Thyroid gland (tissue), 4 donors: ENCODE measurements around the gene SUN2. TPM values are rescaled to one million over a fixed set of nuclear protein-coding genes. Genes with fewer than 3 reads are reported as not detected.

ENCODE experiments used
- DNase-seq, 2 donors: peaks; one replicate each; pipeline ENCODE4 v3.0.0-alpha.2; 2019
- H3K27ac ChIP-seq, 3 donors: fragments of 200-600 bp; sonication (generic); 1 replicate in 2 of 3; 2 replicates in 1 of 3; pipeline ENCODE4 v1.5.1; 2016 to 2019; ENCODE audit warnings: mild to moderate bottlenecking in 1 of 3, moderate library complexity in 1 of 3
- H3K27me3 ChIP-seq: fragments of 200-600 bp; sonication (generic); one replicate; pipeline ENCODE4 v1.5.1; 2019
- H3K36me3 ChIP-seq, 2 donors: fragments of 200-600 bp; sonication (generic); one replicate each; pipeline ENCODE4 v1.5.1; 2016 to 2019
- H3K4me1 ChIP-seq, 2 donors: fragments of 200-600 bp; sonication (generic); one replicate each; pipeline ENCODE4 v1.5.1; 2017 to 2019
- H3K4me3 ChIP-seq, 3 donors: fragments of 200-600 bp; sonication (generic); replicated peaks in 1 of 3; 1 replicate in 2 of 3; 2 replicates in 1 of 3; pipeline ENCODE4 v1.5.1; 2016; ENCODE audit warnings: mild to moderate bottlenecking in 1 of 3
- H3K9me3 ChIP-seq: fragments of 200-600 bp; sonication (generic); one replicate; pipeline ENCODE4 v1.5.1; 2017
- POLR2A ChIP-seq, 2 donors: fragments of 450-650 bp; IDR thresholded peaks; one replicate each; pipeline ENCODE4 v1.6.1; 2017; ENCODE audit warnings: antibody characterized with exemption in 2 of 2, mild to moderate bottlenecking in 2 of 2, moderate library complexity in 1 of 2
- WGBS, 2 donors: methylation state at CpG; one replicate each; pipeline ENCODE4 v1.1.5; 2017; 5-methylcytosine and 5-hydroxymethylcytosine counted together
- intact Hi-C: fragments of 100-400 bp; cut with DNase I; formaldehyde crosslinking; loops from one replicate; pipeline ENCODE4 v1.15.1; 2023
- total RNA-seq, 4 donors: library from RNA; depleted of rRNA; stranded (reverse); fragments of >200 nt; gene quantifications; one replicate each; pipeline ENCODE4 v1.2.3, GENCODE V29; 2016
- TF ChIP-seq, protein P1 (sequence below), 6 experiments: fragments of 200-600 bp in 3 of 6; fragments of 450-650 bp in 3 of 6; sonication (generic) in 3 of 6; IDR thresholded peaks; one replicate each; pipeline ENCODE4 v1.5.1; 2016 to 2019; ENCODE audit warnings: antibody characterized with exemption in 6 of 6, mild to moderate bottlenecking in 2 of 6, inconsistent platforms in 1 of 6, moderate library complexity in 1 of 6

Gene SUN2
- total RNA-seq, 4 donors from 2014 or later = 137 to 356 (median 153) TPM

DNA sequence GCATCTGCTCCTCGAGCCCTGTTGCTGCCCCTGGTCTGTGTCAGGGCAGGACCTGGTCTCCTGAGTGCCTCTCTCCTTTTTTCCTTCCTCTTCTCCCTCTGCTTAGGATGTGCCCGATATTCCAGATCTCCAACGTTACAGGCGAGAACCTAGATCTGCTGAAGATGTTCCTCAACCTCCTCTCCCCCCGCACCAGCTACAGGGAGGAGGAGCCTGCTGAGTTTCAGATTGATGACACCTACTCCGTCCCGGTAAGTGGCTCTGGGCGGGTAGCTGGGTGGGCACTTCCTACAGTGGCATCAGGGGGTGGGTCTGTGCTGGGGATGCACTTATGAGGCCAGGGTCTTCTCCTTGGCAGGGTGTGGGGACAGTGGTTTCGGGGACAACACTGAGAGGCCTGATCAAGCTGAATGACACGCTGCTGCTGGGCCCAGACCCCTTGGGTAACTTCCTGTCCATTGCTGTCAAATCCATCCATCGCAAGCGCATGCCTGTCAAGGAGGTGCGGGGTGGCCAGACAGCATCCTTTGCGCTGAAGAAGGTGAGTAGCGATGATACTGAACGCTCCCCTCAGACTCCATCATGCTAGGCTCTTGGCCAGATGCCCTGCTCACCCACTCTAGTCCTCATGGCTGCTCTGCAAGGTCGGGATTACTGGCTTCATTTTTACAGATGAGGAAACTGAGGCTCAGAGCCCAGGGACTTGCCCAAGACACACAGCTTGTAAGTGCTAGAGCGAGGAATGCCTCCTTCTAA is 29.7 kb downstream of the SUN2 start:
- no peak overlapping the region for H3K27ac ChIP-seq
- H3K4me3 ChIP-seq = no peak overlapping the region
- no peaks in the 10 kb centered on the region for H3K9me3 ChIP-seq
- peaks cover 78 to 86% of the 10 kb centered on the region in 2 donors for H3K36me3 ChIP-seq
- H3K4me1 ChIP-seq = no peaks in the 10 kb centered on the region
- DNase-seq = no peak
- 94 to 97% methylated on average over 15 to 18 of the region's 18 CpGs for WGBS, 2 donors
- intact Hi-C loops = no loop called here
- no peak for TF ChIP-seq POLR2A (IDR thresholded peaks at IDR 0.05)
- TF ChIP-seq, protein P1, sequence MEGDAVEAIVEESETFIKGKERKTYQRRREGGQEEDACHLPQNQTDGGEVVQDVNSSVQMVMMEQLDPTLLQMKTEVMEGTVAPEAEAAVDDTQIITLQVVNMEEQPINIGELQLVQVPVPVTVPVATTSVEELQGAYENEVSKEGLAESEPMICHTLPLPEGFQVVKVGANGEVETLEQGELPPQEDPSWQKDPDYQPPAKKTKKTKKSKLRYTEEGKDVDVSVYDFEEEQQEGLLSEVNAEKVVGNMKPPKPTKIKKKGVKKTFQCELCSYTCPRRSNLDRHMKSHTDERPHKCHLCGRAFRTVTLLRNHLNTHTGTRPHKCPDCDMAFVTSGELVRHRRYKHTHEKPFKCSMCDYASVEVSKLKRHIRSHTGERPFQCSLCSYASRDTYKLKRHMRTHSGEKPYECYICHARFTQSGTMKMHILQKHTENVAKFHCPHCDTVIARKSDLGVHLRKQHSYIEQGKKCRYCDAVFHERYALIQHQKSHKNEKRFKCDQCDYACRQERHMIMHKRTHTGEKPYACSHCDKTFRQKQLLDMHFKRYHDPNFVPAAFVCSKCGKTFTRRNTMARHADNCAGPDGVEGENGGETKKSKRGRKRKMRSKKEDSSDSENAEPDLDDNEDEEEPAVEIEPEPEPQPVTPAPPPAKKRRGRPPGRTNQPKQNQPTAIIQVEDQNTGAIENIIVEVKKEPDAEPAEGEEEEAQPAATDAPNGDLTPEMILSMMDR (IDR thresholded peaks at IDR 0.05) = no peak
- no peaks in the 10 kb centered on the region for H3K27me3 ChIP-seq

DNA sequence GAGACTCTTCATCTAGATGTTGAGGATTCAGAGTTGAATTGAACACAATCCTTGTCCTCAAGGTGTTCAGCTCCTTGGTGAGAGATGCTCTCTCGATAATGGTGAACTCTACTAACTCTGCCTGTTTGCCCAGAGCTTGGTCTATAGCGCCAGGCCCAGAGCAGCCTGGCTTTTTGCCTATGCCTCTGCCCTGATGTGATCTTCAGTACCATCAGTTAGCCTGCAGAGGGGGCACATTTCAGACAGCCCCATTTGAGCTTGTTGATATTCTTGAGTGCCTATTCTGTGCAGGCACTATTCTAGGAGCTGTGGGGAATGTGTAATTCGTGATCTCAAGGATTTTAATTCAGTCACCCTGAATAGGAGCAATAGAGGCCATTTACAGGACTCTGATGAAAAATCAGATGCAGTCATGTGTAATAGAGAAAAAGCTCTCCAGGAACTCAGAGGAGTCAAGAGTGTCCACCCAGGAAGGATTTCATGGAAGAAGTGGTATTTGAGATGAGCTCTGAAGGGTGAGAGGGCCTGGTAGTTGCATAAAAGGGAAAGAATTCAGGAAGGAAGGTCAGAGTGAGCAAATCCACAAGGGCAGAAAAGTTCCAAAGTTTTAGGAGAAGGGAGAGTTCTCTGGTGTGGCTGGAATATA is 30.7 kb downstream of the SUN2 start:
- H3K36me3 ChIP-seq = peaks cover 68 to 76% of the 10 kb centered on the region in 2 donors
- peak overlapping the region in 1 of 3 donors; percentile 8 for H3K27ac ChIP-seq
- no peaks in the 10 kb centered on the region for H3K27me3 ChIP-seq
- no peaks in the 10 kb centered on the region for H3K4me1 ChIP-seq
- H3K4me3 ChIP-seq = no peak overlapping the region
- intact Hi-C loops = no loop called here
- TF ChIP-seq, protein P1 (IDR thresholded peaks at IDR 0.05) = peak in 4 of 6 experiments; percentile 32 to 51 (median 40)
- TF ChIP-seq POLR2A (IDR thresholded peaks at IDR 0.05) = no peak
- 54 to 60% methylated on average over 3 of the region's 3 CpGs for WGBS, 2 donors
- DNase-seq = peak in 1 of 2 donors; percentile 36
- H3K9me3 ChIP-seq = no peaks in the 10 kb centered on the region

GRCh38 chr22:38724176-38724575 is 31.6 kb downstream of the SUN2 start:
- intact Hi-C loops = no loop called here
- H3K9me3 ChIP-seq = no peaks in the 10 kb centered on the region
- H3K27ac ChIP-seq = no peak overlapping the region
- WGBS, 2 donors = 91 to 96% methylated on average over 7 of the region's 7 CpGs
- no peak for DNase-seq
- TF ChIP-seq, protein P1 (IDR thresholded peaks at IDR 0.05) = no peak
- TF ChIP-seq POLR2A (IDR thresholded peaks at IDR 0.05) = no peak
- H3K4me3 ChIP-seq = no peak overlapping the region
- H3K36me3 ChIP-seq = peaks cover 59 to 67% of the 10 kb centered on the region in 2 donors
- H3K4me1 ChIP-seq = peaks cover 0 to 2% of the 10 kb centered on the region in 2 donors
- no peaks in the 10 kb centered on the region for H3K27me3 ChIP-seq

DNA sequence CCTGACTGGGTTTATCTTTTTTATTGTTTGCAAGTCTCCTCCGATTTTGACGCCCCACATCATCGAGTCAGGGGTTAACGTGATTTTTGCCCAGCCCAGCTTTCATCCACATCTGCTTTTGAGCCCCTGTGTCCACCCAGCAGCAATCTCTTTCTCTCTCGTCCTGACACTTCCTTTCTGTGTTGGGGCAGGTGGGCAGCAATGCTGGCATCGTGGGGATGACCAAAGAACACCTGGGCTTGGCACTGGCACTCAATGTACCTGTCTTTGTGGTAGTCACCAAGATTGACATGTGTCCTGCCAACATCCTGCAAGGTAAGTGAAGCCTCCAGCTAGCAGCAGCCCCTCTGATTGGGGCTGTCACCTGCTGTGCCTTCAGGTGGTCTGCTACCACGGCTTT is 34.2 kb downstream of the SUN2 start:
- Histone ChIP-seq H3K27me3 (no peaks in the 10 kb centered on the region), H3K4me1 (peaks cover 11 to 15% of the 10 kb centered on the region in 2 donors), H3K36me3 (peaks cover 43 to 55% of the 10 kb centered on the region in 2 donors), H3K4me3 (no peak overlapping the region), H3K27ac (no peak overlapping the region), H3K9me3 (no peaks in the 10 kb centered on the region)
- TF ChIP-seq, protein P1 (IDR thresholded peaks at IDR 0.05) = no peak
- no peak for TF ChIP-seq POLR2A (IDR thresholded peaks at IDR 0.05)
- WGBS, 2 donors = 94 to 95% methylated on average over 7 of the region's 7 CpGs
- intact Hi-C loops = no loop called here
- no peak for DNase-seq

- peaks cover 39 to 50% of the 10 kb centered on the region in 2 donors for H3K36me3 ChIP-seq
- DNase-seq = no peak
- intact Hi-C loops = no loop called here
- no peak for TF ChIP-seq POLR2A (IDR thresholded peaks at IDR 0.05)
- TF ChIP-seq, protein P1 (IDR thresholded peaks at IDR 0.05) = no peak
- no peak overlapping the region for H3K4me3 ChIP-seq
- 93 to 96% methylated on average over 3 of the region's 3 CpGs for WGBS, 2 donors
- H3K4me1 ChIP-seq = peaks cover 11 to 15% of the 10 kb centered on the region in 2 donors
- no peak overlapping the region for H3K27ac ChIP-seq
- H3K9me3 ChIP-seq = no peaks in the 10 kb centered on the region
- no peaks in the 10 kb centered on the region for H3K27me3 ChIP-seq
These were observed 35.4 kb downstream of the SUN2 start for GRCh38 chr22:38720350-38720749.
